ENCODE results near the gene GLDN.

The GLDN gene

GRCh38 chr15:51323749-51324148, 17.7 kb upstream of the GLDN start:
- DNase-seq: no peak

- no peak for DNase-seq
Observed at GRCh38 chr15:51325167-51325566, 16.3 kb upstream of the GLDN start.

- no peak for DNase-seq
Observed at GRCh38 chr15:51327081-51327480, 14.4 kb upstream of the GLDN start.

- DNase-seq: no peak
Observed at GRCh38 chr15:51328926-51329325, 12.5 kb upstream of the GLDN start.

GRCh38 chr15:51331141-51331540, 10.3 kb upstream of the GLDN start:
- DNase-seq: no peak

GRCh38 chr15:51332206-51333147, 9.0 kb upstream of the GLDN start:
- no peak for DNase-seq

GRCh38 chr15:51333571-51333970, 7.9 kb upstream of the GLDN start:
- DNase-seq: no peak

- no peak for DNase-seq
Observed at GRCh38 chr15:51334011-51334451, 7.4 kb upstream of the GLDN start.

GRCh38 chr15:51335087-51335486, 6.4 kb upstream of the GLDN start:
- no peak for DNase-seq

GRCh38 chr15:51335538-51336410, 5.7 kb upstream of the GLDN start:
- DNase-seq: no peak

GRCh38 chr15:51338496-51338895, 3.0 kb upstream of the GLDN start, which contains the start of gene CYP19A1:
TSS of gene CYP19A1 (minus strand) at chr15:51338596. CDS start at chr15:51242912, 95,684 bp downstream.
- no peak for DNase-seq

- no peak for DNase-seq
Observed at GRCh38 chr15:51342227-51342999, 958 bp downstream of the GLDN start.

GRCh38 chr15:51343466-51343865, 2.0 kb downstream of the GLDN start:
- DNase-seq: no peak

GRCh38 chr15:51346136-51346535, 4.7 kb downstream of the GLDN start:
- no peak for DNase-seq

GRCh38 chr15:51348688-51349087, 7.2 kb downstream of the GLDN start:
- no peak for DNase-seq

GRCh38 chr15:51349156-51349844, 7.8 kb downstream of the GLDN start:
- no peak for DNase-seq

- DNase-seq: no peak
Observed at GRCh38 chr15:51350723-51351122, 9.3 kb downstream of the GLDN start.

GRCh38 chr15:51353976-51354375, 12.5 kb downstream of the GLDN start:
- DNase-seq: no peak

GRCh38 chr15:51355096-51355495, 13.6 kb downstream of the GLDN start:
- no peak for DNase-seq

GRCh38 chr15:51356147-51356546, 14.7 kb downstream of the GLDN start:
- no peak for DNase-seq

- DNase-seq: no peak
Observed at GRCh38 chr15:51356983-51357382, 15.5 kb downstream of the GLDN start.

- DNase-seq: no peak
Observed at GRCh38 chr15:51359981-51360380, 18.5 kb downstream of the GLDN start.

Measured in CD4-positive, alpha-beta T cell treated with Interferon gamma for 1 hour (primary cell).